ENCODE data around the gene CDH4.

The CDH4 gene

DNA sequence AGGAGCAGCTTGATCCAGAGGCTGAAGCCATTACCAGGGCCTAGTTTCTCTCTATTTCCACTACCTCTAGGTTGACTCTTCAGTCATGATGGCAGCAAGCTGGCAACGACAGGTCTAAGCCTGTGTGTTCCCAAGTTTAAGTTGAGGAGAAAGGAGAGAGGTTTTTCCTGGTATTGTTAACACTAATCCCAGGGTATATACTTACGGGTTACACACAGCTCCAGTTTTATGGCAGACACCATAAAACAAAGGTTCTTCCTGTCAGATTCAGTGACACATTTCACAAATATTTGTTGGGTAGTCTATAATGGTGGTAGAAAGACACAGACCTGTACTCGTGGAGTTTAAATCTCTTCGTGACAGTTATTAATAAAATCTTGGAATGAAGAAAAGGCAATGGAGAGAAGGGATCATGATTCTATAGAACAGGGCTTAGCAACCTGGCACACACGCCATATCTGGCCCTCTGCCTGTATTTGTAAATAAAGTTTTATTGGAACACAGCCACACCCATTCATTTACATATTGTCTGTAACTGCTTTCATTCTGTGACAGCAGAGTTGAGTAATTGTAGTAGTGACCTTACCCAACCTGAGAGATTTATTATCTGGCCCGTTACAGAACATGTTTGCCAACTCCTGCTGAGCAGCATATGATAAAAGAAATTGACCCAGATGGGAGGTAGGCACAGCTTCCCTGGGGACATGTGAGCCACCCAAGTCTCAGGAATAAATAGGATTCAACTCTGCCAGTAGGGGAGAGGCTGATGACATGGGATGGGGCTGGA, 323.3 kb downstream of the CDH4 start:
- Mint-ChIP-seq H3K36me3 (ENCODE audit: low read depth) (no peaks in the 10 kb centered on the region), H3K27me3 (ENCODE audit: low read depth) (no peaks in the 10 kb centered on the region), H3K4me3 (no peak overlapping the region), H3K9me3 (no peaks in the 10 kb centered on the region), H3K4me1 (ENCODE audit: low read depth) (no peaks in the 10 kb centered on the region), H3K27ac (no peak overlapping the region)
- DNase-seq (ENCODE audit: low spot score), result no peak

DNA sequence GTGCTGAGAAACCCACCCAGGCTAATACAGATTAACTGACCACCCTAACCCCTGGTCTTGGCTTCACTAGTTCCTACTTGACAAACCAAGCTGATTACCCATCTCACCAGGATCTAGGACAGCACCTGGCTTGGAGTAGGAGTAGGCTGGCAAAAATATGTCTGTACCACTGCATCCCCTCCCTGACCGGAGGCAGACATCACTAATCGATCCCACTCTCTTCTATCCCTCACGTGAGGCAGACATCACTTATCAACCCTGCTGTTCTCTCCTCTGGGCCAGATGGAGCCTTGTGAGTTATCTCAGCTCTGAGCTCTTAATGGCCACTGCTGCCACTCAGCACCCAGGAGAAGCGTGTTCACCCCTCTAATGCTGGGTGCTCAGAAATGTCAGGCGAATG, 324.3 kb downstream of the CDH4 start:
- Mint-ChIP-seq H3K4me3 (no peak overlapping the region), H3K9me3 (no peaks in the 10 kb centered on the region), H3K27ac (no peak overlapping the region), H3K4me1 (ENCODE audit: low read depth) (no peaks in the 10 kb centered on the region), H3K36me3 (ENCODE audit: low read depth) (no peaks in the 10 kb centered on the region), H3K27me3 (ENCODE audit: low read depth) (no peaks in the 10 kb centered on the region)
- DNase-seq (ENCODE audit: low spot score), result no peak

DNA sequence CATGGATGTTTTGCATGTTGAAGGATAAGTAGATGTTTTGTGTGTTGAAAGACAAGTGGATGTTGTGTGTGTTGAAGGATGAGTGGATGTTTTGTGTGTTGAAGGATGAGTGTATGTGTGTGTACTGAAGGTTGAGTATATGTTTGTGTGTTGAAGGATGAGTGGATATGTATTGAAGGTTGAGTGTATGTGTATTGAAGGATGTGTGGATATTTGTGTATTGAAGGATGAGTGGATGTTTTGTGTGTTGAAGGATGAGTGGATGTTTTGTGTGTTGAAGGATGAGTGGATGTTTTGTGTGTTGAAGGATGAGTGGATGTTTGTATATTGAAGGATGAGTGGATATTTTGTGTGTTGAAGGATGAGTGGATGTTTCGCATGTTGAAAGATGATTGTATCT, 325.0 kb downstream of the CDH4 start:
- no peaks in the 10 kb centered on the region for H3K4me1 Mint-ChIP-seq (ENCODE audit: low read depth)
- no peaks in the 10 kb centered on the region for H3K27me3 Mint-ChIP-seq (ENCODE audit: low read depth)
- H3K27ac Mint-ChIP-seq, result no peak overlapping the region
- no peak for DNase-seq (ENCODE audit: low spot score)
- H3K36me3 Mint-ChIP-seq (ENCODE audit: low read depth), result no peaks in the 10 kb centered on the region
- H3K9me3 Mint-ChIP-seq, result no peaks in the 10 kb centered on the region
- H3K4me3 Mint-ChIP-seq, result no peak overlapping the region

DNA sequence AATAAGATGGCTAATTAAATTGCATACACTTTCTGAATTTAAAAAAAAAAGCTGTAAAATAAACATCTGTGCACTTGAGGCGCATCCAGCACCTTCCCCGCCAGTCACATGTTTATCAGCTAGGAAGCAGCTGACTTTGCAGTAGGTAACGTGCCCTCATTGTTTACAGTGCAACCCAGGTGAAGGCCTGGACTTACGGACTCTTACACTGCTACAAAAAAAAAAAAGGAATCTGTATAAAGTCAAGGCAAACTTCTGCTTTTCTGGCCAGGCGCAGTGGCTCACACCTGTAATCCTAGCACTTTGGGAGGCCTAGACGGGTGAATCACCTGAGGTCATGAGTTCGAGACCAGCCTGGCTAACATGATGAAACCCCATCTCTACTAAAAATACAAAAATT, 327.8 kb downstream of the CDH4 start:
- Mint-ChIP-seq H3K27me3 (ENCODE audit: low read depth) (no peaks in the 10 kb centered on the region), H3K4me3 (no peak overlapping the region), H3K27ac (no peak overlapping the region), H3K9me3 (no peaks in the 10 kb centered on the region), H3K36me3 (ENCODE audit: low read depth) (no peaks in the 10 kb centered on the region), H3K4me1 (ENCODE audit: low read depth) (no peaks in the 10 kb centered on the region)
- no peak for DNase-seq (ENCODE audit: low spot score)

DNA sequence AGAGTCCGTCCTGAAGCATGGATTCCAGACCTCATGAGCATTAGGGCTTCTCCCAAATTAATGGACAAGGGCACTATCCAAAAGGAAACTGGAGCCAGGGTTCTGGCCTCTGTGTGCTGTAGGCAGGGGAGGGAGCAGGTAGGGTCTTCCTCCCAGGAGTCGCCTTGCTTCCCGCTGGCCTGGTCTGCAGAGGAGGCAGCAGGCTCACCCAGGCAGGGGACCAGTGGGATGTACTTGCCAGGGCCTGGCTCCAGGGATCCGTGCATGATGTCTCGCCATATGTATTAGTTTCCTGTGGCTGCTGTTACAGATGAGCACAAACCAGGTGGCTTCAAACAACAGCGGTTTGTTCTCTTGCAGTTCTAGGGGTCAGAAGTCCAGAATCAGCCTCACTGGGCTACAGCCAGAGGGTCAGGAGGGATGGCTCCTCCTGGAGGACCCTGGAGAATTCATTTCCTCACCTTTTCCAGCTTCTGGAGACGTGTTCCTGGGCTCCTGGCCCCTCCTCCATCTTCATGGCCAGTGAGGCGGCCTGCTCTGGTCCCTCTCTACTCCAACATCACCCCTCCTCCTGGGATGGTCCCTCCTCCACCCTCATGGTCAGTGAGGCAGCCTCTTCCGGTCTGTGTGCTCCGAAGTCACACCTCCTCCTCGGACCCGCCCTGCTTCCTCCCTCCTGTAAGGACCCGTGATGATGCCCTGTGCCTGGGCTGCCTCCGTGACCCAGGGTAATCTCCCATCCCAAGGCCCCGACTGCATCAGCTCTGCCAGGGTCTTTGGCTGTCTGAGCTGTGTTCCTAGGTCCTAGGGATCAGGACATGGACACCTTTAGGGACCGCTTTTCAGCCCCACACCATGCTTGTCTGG, 329.1 kb downstream of the CDH4 start:
- no peaks in the 10 kb centered on the region for H3K9me3 Mint-ChIP-seq
- no peak overlapping the region for H3K27ac Mint-ChIP-seq
- no peaks in the 10 kb centered on the region for H3K36me3 Mint-ChIP-seq (ENCODE audit: low read depth)
- H3K27me3 Mint-ChIP-seq (ENCODE audit: low read depth), result no peaks in the 10 kb centered on the region
- no peak for DNase-seq (ENCODE audit: low spot score)
- no peak overlapping the region for H3K4me3 Mint-ChIP-seq
- no peaks in the 10 kb centered on the region for H3K4me1 Mint-ChIP-seq (ENCODE audit: low read depth)

DNA sequence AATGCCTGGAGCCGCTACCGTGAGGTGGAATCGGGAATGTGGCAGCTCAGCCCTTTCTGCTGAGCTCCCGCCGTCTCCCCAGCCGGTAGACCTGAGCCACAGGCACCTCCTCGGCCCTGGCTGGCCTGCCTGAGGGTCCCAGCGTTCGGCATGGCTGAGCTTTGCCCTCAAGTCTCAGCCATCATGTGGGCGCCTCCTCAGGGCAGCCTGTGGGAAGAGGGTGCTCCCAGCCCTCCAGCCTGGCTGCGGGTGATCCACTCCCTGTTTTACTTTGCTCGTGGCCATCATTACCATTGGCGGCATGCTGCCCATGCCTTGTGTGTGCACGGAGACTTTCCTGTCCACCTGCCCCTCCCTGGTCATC, 329.7 kb downstream of the CDH4 start:
- no peaks in the 10 kb centered on the region for H3K4me1 Mint-ChIP-seq (ENCODE audit: low read depth)
- no peaks in the 10 kb centered on the region for H3K27me3 Mint-ChIP-seq (ENCODE audit: low read depth)
- DNase-seq (ENCODE audit: low spot score), result no peak
- no peak overlapping the region for H3K27ac Mint-ChIP-seq
- no peaks in the 10 kb centered on the region for H3K9me3 Mint-ChIP-seq
- no peaks in the 10 kb centered on the region for H3K36me3 Mint-ChIP-seq (ENCODE audit: low read depth)
- no peak overlapping the region for H3K4me3 Mint-ChIP-seq

DNA sequence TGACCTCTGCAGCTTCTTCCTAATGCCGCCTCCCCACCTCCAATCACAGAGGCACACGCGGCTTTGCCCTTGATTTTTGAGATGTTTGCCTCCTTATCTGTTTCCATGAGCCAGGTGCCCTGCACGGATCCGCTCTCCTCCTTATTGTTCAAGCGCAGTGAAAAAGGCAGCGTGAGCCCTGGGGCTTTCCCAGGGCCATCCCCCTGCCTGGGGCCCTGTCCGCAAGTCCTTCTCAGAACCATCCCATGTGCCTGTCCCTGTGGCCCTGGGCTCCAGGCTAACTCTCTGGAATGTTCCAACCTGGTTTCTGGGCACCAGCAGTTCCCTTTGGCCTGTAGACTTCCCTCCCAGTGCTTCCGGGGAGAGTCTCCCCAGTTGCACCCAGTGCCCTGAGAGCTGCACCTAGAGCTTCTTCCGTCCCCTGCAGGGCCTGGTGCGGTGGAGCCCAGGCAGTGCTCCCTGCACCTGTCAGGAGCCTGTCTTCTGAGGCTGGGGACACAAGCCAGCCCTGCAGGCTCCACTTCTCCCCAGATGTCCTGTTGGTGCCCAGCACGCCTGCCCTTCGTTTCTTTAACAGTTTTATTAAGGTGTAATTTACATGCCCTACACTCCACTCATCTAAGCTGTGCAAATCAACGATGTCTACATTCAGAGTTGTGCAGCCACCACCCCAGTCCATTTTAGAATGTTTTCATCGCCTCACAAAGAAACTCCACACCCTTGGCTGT, 330.3 kb downstream of the CDH4 start:
- DNase-seq (ENCODE audit: low spot score), result no peak
- no peaks in the 10 kb centered on the region for H3K4me1 Mint-ChIP-seq (ENCODE audit: low read depth)
- no peak overlapping the region for H3K4me3 Mint-ChIP-seq
- H3K27ac Mint-ChIP-seq, result no peak overlapping the region
- H3K27me3 Mint-ChIP-seq (ENCODE audit: low read depth), result no peaks in the 10 kb centered on the region
- no peaks in the 10 kb centered on the region for H3K9me3 Mint-ChIP-seq
- no peaks in the 10 kb centered on the region for H3K36me3 Mint-ChIP-seq (ENCODE audit: low read depth)

DNA sequence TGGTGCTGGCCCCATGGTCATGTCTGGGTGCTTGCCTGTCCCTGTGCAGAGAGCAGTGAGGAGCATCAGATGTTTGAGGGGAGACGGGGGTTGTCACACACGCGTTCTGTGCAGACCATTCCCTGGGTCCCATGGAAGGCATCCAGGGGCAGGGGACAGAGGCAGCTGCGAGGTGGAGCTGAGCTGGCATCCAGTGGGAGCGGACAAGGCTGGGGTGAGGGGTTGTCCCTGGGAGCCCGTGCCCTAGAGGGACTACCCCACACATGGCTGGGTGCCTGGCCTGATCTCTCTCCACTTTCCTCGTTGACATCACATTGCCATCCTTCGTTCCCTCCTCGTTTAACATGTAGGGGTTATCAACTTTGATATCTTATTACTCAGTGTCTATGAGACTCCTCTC, 331.3 kb downstream of the CDH4 start:
- no peak overlapping the region for H3K27ac Mint-ChIP-seq
- no peaks in the 10 kb centered on the region for H3K9me3 Mint-ChIP-seq
- no peaks in the 10 kb centered on the region for H3K27me3 Mint-ChIP-seq (ENCODE audit: low read depth)
- no peaks in the 10 kb centered on the region for H3K4me1 Mint-ChIP-seq (ENCODE audit: low read depth)
- no peak overlapping the region for H3K4me3 Mint-ChIP-seq
- no peaks in the 10 kb centered on the region for H3K36me3 Mint-ChIP-seq (ENCODE audit: low read depth)
- DNase-seq (ENCODE audit: low spot score), result no peak

DNA sequence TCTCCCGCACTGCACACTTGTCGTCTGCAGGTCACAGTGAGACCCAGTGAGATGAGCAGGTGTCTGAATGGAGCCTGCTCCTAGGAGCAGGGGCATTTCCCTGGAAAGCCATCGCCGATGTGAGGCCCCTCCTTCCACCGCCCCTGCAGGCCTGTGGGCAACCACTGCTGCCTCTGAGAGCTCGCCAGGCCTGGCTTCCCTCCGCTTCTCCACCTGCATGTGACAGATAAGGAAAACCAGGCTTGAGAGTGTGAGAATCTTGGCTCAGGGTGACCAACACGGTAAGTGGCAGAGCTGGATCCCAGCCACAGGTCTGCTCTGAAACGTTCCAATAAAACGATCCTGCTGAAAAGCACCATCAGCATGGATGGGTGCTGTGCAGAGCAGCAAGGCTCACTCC, 332.8 kb downstream of the CDH4 start:
- Mint-ChIP-seq H3K4me1 (ENCODE audit: low read depth) (no peaks in the 10 kb centered on the region), H3K36me3 (ENCODE audit: low read depth) (no peaks in the 10 kb centered on the region), H3K27me3 (ENCODE audit: low read depth) (no peaks in the 10 kb centered on the region), H3K27ac (no peak overlapping the region), H3K4me3 (no peak overlapping the region), H3K9me3 (no peaks in the 10 kb centered on the region)
- DNase-seq (ENCODE audit: low spot score), result no peak

DNA sequence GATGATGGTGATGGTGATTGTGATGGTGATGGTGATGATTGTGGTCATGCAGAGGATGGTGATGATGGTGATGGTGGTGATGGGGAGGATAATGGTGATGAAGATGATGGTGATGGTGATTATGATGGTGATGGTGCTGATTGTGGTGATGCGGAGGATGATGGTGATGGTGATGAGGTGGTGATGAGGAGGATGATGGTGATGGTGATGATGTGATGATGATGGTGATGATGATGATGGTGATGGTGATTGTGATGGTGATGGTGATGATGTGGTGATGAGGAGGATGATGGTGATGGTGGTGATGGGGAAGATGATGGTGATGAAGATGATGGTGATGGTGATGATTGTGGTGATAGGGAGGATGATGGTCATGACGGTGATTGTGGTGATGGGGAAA, 333.7 kb downstream of the CDH4 start:
- no peaks in the 10 kb centered on the region for H3K36me3 Mint-ChIP-seq (ENCODE audit: low read depth)
- H3K4me1 Mint-ChIP-seq (ENCODE audit: low read depth), result no peaks in the 10 kb centered on the region
- no peaks in the 10 kb centered on the region for H3K27me3 Mint-ChIP-seq (ENCODE audit: low read depth)
- no peak overlapping the region for H3K4me3 Mint-ChIP-seq
- H3K9me3 Mint-ChIP-seq, result no peaks in the 10 kb centered on the region
- no peak overlapping the region for H3K27ac Mint-ChIP-seq
- DNase-seq (ENCODE audit: low spot score), result no peak

DNA sequence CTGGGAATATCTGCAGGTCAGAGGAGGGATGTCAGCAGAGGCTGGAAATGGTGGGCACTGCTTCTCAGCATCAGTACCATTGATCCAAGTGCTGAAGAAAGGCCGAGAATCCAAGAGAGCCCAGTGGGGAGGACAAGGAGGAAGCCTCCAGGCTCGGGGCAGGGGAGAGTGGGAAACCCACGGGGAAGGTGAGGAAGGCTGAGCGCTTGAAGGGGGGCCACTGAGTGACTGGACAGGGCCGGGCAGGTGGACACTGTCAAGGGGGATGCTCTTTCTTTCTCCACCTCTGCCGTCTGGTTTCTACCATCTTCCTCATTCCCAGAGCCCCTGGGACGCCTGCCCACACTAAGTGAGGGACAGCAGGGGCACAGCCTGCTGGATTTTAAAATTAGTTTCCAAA, 335.0 kb downstream of the CDH4 start:
- H3K4me1 Mint-ChIP-seq (ENCODE audit: low read depth), result no peaks in the 10 kb centered on the region
- H3K9me3 Mint-ChIP-seq, result peaks cover 6% of the 10 kb centered on the region
- DNase-seq (ENCODE audit: low spot score), result no peak
- H3K27ac Mint-ChIP-seq, result no peak overlapping the region
- no peaks in the 10 kb centered on the region for H3K36me3 Mint-ChIP-seq (ENCODE audit: low read depth)
- no peaks in the 10 kb centered on the region for H3K27me3 Mint-ChIP-seq (ENCODE audit: low read depth)
- no peak overlapping the region for H3K4me3 Mint-ChIP-seq

DNA sequence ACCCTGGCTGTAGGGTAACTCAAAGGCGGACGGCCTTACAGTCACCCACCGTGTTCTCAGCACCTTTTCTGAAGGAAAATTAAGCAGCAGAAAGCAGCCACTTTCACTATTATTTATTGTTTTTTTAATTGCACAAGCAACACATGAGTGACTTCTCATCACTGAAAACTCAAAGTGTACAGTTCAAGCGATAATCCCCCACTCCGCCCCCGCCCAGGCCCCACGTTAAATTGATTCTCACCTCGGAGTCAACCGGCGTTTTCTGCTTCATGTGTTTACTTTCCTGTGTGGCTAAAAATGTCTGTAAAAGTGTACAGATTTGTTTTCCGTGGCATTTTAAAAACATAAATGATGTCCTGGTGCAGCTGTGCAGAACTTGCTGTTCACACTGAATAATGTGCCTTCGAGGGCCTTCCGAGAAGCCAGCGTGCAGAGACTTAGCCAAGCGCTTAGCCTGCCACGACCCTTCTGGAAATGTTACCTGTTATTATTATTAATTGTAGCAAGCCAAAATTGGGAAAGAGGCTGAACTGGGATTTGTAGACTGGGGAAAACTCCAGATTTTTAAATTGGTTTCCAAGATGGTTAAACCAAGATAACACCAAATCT, 335.7 kb downstream of the CDH4 start:
- no peak overlapping the region for H3K27ac Mint-ChIP-seq
- no peaks in the 10 kb centered on the region for H3K27me3 Mint-ChIP-seq (ENCODE audit: low read depth)
- H3K9me3 Mint-ChIP-seq, result peaks cover 11% of the 10 kb centered on the region
- no peaks in the 10 kb centered on the region for H3K36me3 Mint-ChIP-seq (ENCODE audit: low read depth)
- no peaks in the 10 kb centered on the region for H3K4me1 Mint-ChIP-seq (ENCODE audit: low read depth)
- H3K4me3 Mint-ChIP-seq, result no peak overlapping the region
- no peak for DNase-seq (ENCODE audit: low spot score)

DNA sequence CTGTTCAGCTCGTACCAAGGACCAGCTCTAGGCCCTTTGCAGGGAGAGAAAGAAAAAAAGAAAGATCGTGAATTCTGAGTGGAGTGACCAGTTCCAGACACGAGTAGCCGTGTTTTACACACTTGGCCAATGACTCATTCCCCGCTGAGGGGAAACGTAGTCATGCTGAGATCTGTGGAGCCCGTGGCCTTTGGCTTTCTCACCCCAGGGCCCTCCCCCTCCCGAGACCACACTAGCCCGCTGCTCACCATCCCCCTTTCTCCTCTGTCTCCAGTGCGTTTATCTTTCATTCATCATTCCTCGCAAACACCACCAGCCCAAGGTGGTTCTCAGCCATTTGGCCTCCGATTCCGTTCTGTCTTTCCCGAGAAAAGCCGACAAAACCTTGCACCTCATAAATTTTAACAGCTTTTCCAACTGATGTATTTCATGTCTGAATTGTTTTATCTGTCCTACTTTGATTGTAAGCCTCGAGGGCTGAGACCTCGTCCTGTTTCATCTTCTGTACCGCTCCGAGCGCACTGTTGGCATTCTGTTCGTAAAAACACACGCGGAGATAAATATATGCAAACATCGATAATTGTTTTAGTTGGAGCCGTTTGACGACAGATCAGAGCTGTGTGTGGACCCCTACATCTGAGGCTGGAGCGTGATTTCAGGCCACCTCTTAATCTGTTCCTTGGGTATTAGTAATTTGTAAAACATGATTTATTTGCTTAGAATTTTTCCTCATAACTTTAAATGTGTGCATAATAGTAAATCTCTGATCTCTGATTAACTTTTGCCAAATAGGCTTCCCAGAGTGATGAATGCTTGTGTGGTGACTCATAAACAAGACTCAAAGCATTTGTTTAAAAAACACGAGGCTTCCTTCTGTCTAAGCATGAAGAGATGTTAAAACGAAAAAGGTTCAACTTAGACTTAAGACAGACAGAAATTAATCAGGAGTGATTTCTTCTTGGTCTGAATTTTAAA, 336.6 kb downstream of the CDH4 start:
- no peak for DNase-seq (ENCODE audit: low spot score)
- Mint-ChIP-seq H3K4me1 (ENCODE audit: low read depth) (no peaks in the 10 kb centered on the region), H3K27ac (no peak overlapping the region), H3K9me3 (peaks cover 18% of the 10 kb centered on the region), H3K4me3 (no peak overlapping the region), H3K27me3 (ENCODE audit: low read depth) (no peaks in the 10 kb centered on the region), H3K36me3 (ENCODE audit: low read depth) (no peaks in the 10 kb centered on the region)
